Skeletal muscle tissue (tissue), 4 donors: ENCODE measurements around the gene KCNJ11. TPM values are rescaled to one million over a fixed set of nuclear protein-coding genes. Genes with fewer than 3 reads are reported as not detected.
"Not testable (repeated sequence)": the region's sequence is repeated elsewhere in the genome, so short reads cannot be mapped to it uniquely, and the experiment has no call there.

Experiments
- H3K27ac ChIP-seq: one replicate; pipeline ENCODE4 v1.7.0; 2013; ENCODE audit warnings: mild to moderate bottlenecking, low read depth, low read length, inconsistent platforms
- H3K27me3 ChIP-seq, 3 donors: one replicate each; pipeline ENCODE4 v1.7.0; 2013; ENCODE audit warnings: low read length in 3 of 3; ENCODE audit not compliant: control insufficient read depth in 3 of 3, insufficient read depth in 3 of 3
- H3K36me3 ChIP-seq, 3 donors: one replicate each; pipeline ENCODE4 v1.7.0; 2013; ENCODE audit warnings: low read length in 3 of 3; ENCODE audit not compliant: control insufficient read depth in 3 of 3, insufficient read depth in 3 of 3
- H3K4me1 ChIP-seq, 3 donors: one replicate each; pipeline ENCODE4 v1.7.0; 2013; ENCODE audit warnings: low read length in 3 of 3, mild to moderate bottlenecking in 3 of 3; ENCODE audit not compliant: control insufficient read depth in 3 of 3, insufficient read depth in 3 of 3
- H3K4me3 ChIP-seq, 3 donors: one replicate each; pipeline ENCODE4 v1.7.0; 2013; ENCODE audit warnings: low read length in 3 of 3
- H3K9ac ChIP-seq, 3 donors: one replicate each; pipeline ENCODE4 v1.7.0; 2013; ENCODE audit warnings: low read length in 3 of 3, mild to moderate bottlenecking in 3 of 3, moderate library complexity in 2 of 3, low read depth in 1 of 3
- H3K9me3 ChIP-seq, 3 donors: one replicate each; pipeline ENCODE4 v1.7.0; 2013; ENCODE audit warnings: low read length in 3 of 3; ENCODE audit not compliant: control insufficient read depth in 3 of 3
- total RNA-seq: library from RNA; depleted of rRNA; stranded (reverse); fragments of >200 nt; gene quantifications from one replicate; pipeline ENCODE4 v1.2.3, GENCODE V29; 2014
- donor health status: Osteomylitis.

Gene KCNJ11
- 28.2 TPM for total RNA-seq

DNA sequence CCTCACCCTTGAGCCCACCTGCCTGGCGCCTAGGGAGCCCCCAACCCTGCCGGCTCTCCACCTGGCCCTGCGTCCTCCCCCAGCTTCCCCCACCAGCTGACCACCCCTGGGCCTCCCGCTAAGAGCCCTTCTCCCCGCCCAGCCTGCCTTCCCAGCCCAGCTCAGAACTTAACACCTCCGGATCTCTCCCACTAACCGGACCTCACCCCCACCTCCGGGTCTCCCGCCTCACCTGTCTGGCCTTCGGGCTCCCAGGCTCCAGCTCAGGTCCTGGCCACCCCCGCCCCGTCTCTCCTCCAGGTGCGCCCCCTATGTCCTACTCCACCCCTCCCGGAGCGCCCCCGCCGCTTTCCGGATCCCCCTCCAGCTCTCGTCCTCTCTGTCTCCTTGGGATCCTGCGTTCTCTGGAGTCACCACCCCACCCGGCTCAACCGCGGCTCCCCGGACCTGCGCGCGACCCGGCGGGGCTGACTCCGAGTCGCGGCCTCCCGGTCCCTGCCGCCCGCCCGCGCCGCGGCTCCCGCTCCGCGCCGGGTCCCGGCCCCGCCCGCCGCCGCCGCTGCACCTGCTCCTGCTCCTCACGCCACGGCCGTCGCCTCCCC, at the start of gene KCNJ11:
KCNJ11 (minus strand) TSS at position 51 of the 602 bp plus-strand sequence. CDS start 568 bp downstream, outside the sequence.
- peaks cover 0 to 13% (median 0%) of the 10 kb centered on the region in 3 donors for H3K27me3 ChIP-seq
- H3K4me3 ChIP-seq: peak within 1 kb of the TSS; percentile 67 to 81 (median 76)
- H3K27ac ChIP-seq: peak within 1 kb of the TSS; percentile 99
- H3K36me3 ChIP-seq: peaks cover 0 to 18% (median 8%) of the 10 kb centered on the region in 3 donors
- H3K4me1 ChIP-seq: peaks cover 38 to 51% (median 39%) of the 10 kb centered on the region in 3 donors
- H3K9me3 ChIP-seq: no peaks in the 10 kb centered on the region
- peak within 1 kb of the TSS; percentile 82 to 97 (median 85) for H3K9ac ChIP-seq

GRCh38 chr11:17437366-17437765, 48.9 kb upstream of the KCNJ11 start:
- Histone ChIP-seq H3K4me1 (peaks cover 1 to 3% (median 3%) of the 10 kb centered on the region in 3 donors), H3K36me3 (no peaks in the 10 kb centered on the region), H3K9ac (no peak overlapping the region), H3K4me3 (no peak overlapping the region), H3K27ac (no peak overlapping the region), H3K9me3 (no peaks in the 10 kb centered on the region), H3K27me3 (peaks cover 0 to 14% (median 0%) of the 10 kb centered on the region in 3 donors)

DNA sequence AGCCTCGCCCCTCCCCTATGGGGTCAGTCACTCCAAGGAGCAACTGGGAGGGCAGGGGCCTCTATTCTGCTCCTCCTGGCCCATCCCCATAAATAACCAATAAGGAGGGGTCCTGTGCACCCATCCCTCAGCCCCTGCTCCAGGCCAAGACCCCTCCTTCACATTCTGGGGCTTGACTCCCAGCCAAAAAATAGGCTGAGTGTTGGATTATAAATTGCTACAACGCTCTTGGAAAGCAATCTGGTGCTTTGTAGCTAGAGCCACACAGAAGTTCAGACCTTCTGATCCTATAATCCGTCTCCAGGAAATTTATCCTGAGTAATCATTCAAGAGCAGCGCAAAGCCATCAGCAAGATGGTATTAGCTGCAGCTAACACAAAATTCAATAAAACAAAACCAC, 45.6 kb upstream of the KCNJ11 start:
- H3K27me3 ChIP-seq: peaks cover 0 to 3% (median 0%) of the 10 kb centered on the region in 3 donors
- H3K27ac ChIP-seq: no peak overlapping the region
- no peaks in the 10 kb centered on the region for H3K9me3 ChIP-seq

GRCh38 chr11:17432002-17432401, 43.5 kb upstream of the KCNJ11 start:
- Histone ChIP-seq H3K27me3 (no peaks in the 10 kb centered on the region), H3K4me1 (peaks cover 23 to 38% (median 27%) of the 10 kb centered on the region in 3 donors), H3K36me3 (no peaks in the 10 kb centered on the region), H3K4me3 (no peak overlapping the region), H3K9me3 (no peaks in the 10 kb centered on the region), H3K9ac (peak overlapping the region in 1 of 3 donors; percentile 33), H3K27ac (no peak overlapping the region)

More for the DNA sequence above, 45.6 kb upstream of the KCNJ11 start:
- Histone ChIP-seq H3K4me1 (peaks cover 20 to 30% (median 21%) of the 10 kb centered on the region in 3 donors), H3K4me3 (no peak overlapping the region), H3K9ac (no peak overlapping the region), H3K36me3 (no peaks in the 10 kb centered on the region)

DNA sequence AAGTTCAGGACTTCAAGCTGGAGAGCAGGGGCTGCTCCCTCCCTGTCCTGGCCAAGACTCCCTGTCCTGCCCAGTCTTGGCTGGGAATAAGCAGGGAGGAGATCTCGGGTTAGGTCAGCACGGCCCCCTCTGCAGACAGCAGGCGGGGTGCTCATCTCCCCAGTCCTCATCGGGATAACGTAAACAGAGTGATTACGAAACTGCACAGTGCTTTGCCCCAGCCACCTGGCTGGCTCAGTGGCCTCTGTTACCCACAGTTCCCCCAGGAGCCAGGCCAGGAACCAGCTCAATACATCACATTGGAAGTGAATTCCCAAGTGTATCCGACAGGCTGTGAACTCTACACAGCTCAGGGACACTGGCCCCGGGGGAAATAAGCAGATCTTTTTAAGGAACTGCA, 42.7 kb upstream of the KCNJ11 start:
- Histone ChIP-seq H3K4me3 (no peak overlapping the region), H3K36me3 (no peaks in the 10 kb centered on the region), H3K9ac (no peak overlapping the region), H3K27ac (no peak overlapping the region), H3K9me3 (no peaks in the 10 kb centered on the region), H3K27me3 (no peaks in the 10 kb centered on the region), H3K4me1 (peaks cover 23 to 38% (median 27%) of the 10 kb centered on the region in 3 donors)

DNA sequence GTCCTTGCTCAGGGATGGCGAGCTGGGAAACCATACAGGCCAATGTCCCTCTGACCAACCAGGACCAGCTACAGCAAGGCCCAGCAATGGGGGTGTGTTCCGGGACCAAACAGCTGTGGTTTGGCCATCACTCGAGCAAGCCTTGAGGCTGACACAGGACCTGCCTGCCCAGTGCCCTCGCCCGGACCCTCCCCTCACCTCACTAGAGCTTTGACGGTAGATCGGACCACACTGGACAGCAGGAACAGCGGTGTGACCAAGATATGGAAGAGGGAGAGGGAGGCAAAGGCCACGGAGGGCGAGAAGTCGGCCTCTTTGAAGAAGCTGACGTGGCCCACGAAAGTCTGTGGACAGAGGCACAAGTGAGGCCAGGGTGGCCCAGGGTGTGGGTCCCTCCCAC, 42.2 kb upstream of the KCNJ11 start:
- Histone ChIP-seq H3K36me3 (no peaks in the 10 kb centered on the region), H3K27ac (no peak overlapping the region), H3K4me3 (no peak overlapping the region), H3K4me1 (peaks cover 23 to 38% (median 27%) of the 10 kb centered on the region in 3 donors), H3K9ac (no peak overlapping the region), H3K9me3 (no peaks in the 10 kb centered on the region), H3K27me3 (no peaks in the 10 kb centered on the region)

DNA sequence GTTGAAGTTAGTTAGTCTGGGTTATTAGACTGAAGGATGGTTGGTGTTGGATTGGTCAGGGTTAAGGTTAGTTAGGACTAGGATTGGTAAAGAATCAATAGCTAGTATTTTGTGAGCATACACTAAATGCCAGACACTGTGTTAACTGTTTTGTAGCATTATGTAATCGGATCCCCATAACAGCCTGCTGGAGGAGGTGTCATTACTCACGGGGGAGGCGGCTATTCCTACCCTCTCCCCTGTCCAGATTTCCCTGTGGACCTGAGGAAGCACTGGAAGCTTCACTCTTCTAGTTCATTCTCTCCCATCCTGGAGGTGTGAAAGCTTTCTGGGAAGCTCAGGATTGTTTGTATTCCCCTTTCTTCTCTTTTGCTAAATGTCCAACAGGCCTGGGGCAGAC, 40.5 kb upstream of the KCNJ11 start:
- no peaks in the 10 kb centered on the region for H3K27me3 ChIP-seq

GRCh38 chr11:17428261-17428660, 39.8 kb upstream of the KCNJ11 start:
- Histone ChIP-seq H3K36me3 (no peaks in the 10 kb centered on the region), H3K4me3 (no peak overlapping the region), H3K27me3 (no peaks in the 10 kb centered on the region), H3K9me3 (no peaks in the 10 kb centered on the region), H3K4me1 (peaks cover 23 to 38% (median 27%) of the 10 kb centered on the region in 3 donors), H3K9ac (no peak overlapping the region), H3K27ac (no peak overlapping the region)

More for the DNA sequence above, 40.5 kb upstream of the KCNJ11 start:
- H3K9me3 ChIP-seq: no peaks in the 10 kb centered on the region
- peak overlapping the region in 1 of 3 donors; percentile 20 for H3K9ac ChIP-seq
- no peak overlapping the region for H3K27ac ChIP-seq
- H3K4me1 ChIP-seq: peaks cover 23 to 38% (median 27%) of the 10 kb centered on the region in 3 donors
- H3K4me3 ChIP-seq: no peak overlapping the region
- H3K36me3 ChIP-seq: no peaks in the 10 kb centered on the region

DNA sequence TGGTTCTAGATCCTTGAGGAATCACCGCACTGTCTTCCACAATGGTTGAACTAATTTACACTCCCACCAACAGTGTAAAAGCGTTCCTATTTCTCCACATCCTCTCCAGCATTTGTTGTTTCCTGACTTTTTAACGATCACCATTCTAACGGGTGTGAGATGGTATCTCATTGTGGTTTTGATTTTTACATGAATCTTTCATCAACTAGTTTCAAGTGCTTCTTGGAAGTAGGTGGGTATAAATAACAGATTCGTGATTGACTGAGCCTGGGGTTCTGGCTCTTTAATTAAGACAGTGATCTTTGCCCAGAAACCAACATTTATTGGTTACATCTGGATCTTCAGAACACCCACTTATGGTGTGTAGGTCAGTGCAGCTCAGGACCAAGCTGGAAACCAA, 37.8 kb upstream of the KCNJ11 start:
- not testable (repeated sequence) for H3K9me3 ChIP-seq, H3K27ac ChIP-seq, H3K9ac ChIP-seq, H3K4me3 ChIP-seq, H3K36me3 ChIP-seq, H3K27me3 ChIP-seq
- H3K4me1 ChIP-seq: peaks cover 21 to 38% (median 26%) of the 10 kb centered on the region in 3 donors

DNA sequence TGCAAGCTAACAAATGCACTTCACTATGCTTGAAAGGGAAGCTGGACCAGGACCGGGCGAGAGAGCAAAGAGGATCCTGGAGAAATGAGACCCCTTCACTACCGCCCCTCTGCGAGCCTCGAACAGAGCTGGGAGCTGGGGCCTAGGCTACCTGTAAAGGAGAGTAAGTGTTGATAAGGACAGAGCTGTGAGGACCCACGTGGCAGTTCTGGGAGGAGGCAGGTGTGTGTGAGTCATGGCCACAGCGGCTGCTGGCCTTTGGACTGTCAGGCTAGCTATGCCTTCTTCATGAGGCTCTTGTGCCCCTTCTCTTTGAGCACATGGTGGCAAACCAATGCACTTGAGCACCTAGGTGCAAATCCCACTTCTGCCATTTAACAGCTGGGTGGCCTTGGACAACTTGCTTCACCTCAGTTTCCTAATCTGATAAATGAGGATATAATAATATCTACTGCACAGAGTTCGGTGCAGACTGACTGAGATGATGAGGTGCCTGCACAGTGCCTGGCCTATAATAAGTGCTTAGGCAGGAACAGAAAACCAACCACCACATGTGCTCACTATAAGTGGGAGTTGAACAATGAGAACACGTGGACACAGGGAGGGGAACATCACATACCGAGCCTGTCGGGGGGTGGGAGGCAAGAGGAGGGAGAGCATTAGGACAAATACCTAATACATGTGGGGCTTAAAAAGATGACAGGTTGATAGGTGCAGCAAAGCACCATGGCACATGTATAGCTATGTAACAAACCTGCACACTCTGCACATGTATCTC, 35.3 kb upstream of the KCNJ11 start:
- H3K27me3 ChIP-seq: no peaks in the 10 kb centered on the region
- H3K27ac ChIP-seq: no peak overlapping the region
- H3K36me3 ChIP-seq: no peaks in the 10 kb centered on the region
- peaks cover 13 to 21% (median 18%) of the 10 kb centered on the region in 3 donors for H3K4me1 ChIP-seq
- H3K9ac ChIP-seq: no peak overlapping the region
- no peak overlapping the region for H3K4me3 ChIP-seq
- no peaks in the 10 kb centered on the region for H3K9me3 ChIP-seq
